HepG2 (cell line): ENCODE results near the gene MAT2A. TPM values are rescaled to one million over a fixed set of nuclear protein-coding genes. Genes with fewer than 3 reads are reported as not detected.

Source experiments
- ATAC-seq: fragments of 200-7000 bp; cut with Tn5 transposase; 3 replicates; pipeline ENCODE4 v1.9.1; 2020; ENCODE audit warnings: mild to moderate bottlenecking, moderate library complexity
- BruUV-seq: library from RNA; stranded (reverse); fragments of 400-500 nt; replicated peaks from 2 replicates; lab custom pipeline; 2021; lab: Mats Ljungman, UMichigan
- CTCF ChIA-PET: fragments of 300-600 bp; formaldehyde crosslinking; extraction: SDS; loops from one replicate; lab custom pipeline; 2021; ENCODE audit warnings: low total read pairs, inconsistent platforms, low intra/inter-chr PET ratio; lab: Yijun Ruan, JAX
- POLR2A ChIA-PET: fragments of 350-600 bp; sonication (Branson Sonifier 250); formaldehyde crosslinking; loops from one replicate; lab custom pipeline; 2020; ENCODE audit warnings: antibody characterized with exemption, inconsistent platforms; lab: Yijun Ruan, JAX
- DNase-seq: peaks from one replicate; pipeline ENCODE4 v3.0.0-alpha.2; 2015; ENCODE audit warnings: low spot score
- FAIRE-seq: peaks from 3 replicates; lab custom pipeline; 2011; peaks lifted over from hg19 to GRCh38; lab: Jason Lieb, UNC
- H2AFZ ChIP-seq: one replicate; pipeline ENCODE4 v1.6.1; 2011; ENCODE audit warnings: low read length, inconsistent platforms
- H3K27ac ChIP-seq: fragments of 300-600 bp; 3 replicates; pipeline ENCODE4 v1.8.0; 2011; ENCODE audit warnings: mixed run types, mild to moderate bottlenecking, mixed read lengths, low read length, inconsistent platforms; ENCODE audit not compliant: insufficient read depth; ENCODE audit errors: extremely low read length
- H3K27me3 ChIP-seq, 2 experiments: fragments of 200-600 bp in 1 of 2; 2 replicates in 1 of 2; 3 replicates in 1 of 2; pipeline versions ENCODE4 v1.6.0 to v1.8.0; 2011; ENCODE audit warnings: low read length in 2 of 2, mild to moderate bottlenecking in 2 of 2, moderate library complexity in 2 of 2, inconsistent platforms in 1 of 2; ENCODE audit not compliant: insufficient read depth in 2 of 2, control insufficient read depth in 1 of 2
- H3K36me3 ChIP-seq, 2 experiments: fragments of 200-600 bp in 1 of 2; replicated peaks in 1 of 2; 2 replicates in 1 of 2; 3 replicates in 1 of 2; pipeline versions ENCODE4 v1.5.1 to v1.8.0; 2011; ENCODE audit warnings: low read length in 2 of 2, inconsistent platforms in 1 of 2; ENCODE audit not compliant: insufficient read depth in 2 of 2, control insufficient read depth in 1 of 2
- H3K4me1 ChIP-seq: 2 replicates; pipeline ENCODE4 v1.5.1; 2012; ENCODE audit warnings: low read length, inconsistent platforms; ENCODE audit not compliant: insufficient read depth
- H3K4me2 ChIP-seq: 2 replicates; pipeline ENCODE4 v1.6.0; 2011; ENCODE audit warnings: low read depth, low read length, inconsistent platforms
- H3K4me3 ChIP-seq, 3 experiments: fragments of 200-600 bp in 1 of 3; sonication (generic), shearing (Covaris generic) in 1 of 3; replicated peaks in 1 of 3; 2 replicates each; pipeline ENCODE4 v1.5.1; 2011 to 2016; ENCODE audit warnings: low read length in 3 of 3, inconsistent platforms in 2 of 3, low read depth in 2 of 3, mild to moderate bottlenecking in 2 of 3, control low read depth in 1 of 3, mixed read lengths in 1 of 3; ENCODE audit not compliant: insufficient read depth in 1 of 3
- H3K79me2 ChIP-seq: one replicate; pipeline ENCODE4 v1.6.1; 2011; ENCODE audit warnings: low read length, inconsistent platforms; ENCODE audit not compliant: insufficient read depth
- H3K9ac ChIP-seq: 2 replicates; pipeline ENCODE4 v1.6.0; 2011; ENCODE audit warnings: mild to moderate bottlenecking, low read depth, low read length, inconsistent platforms; ENCODE audit not compliant: insufficient read depth
- H3K9me3 ChIP-seq: 2 replicates; pipeline ENCODE4 v1.5.1; 2012; ENCODE audit warnings: mild to moderate bottlenecking, low read length
- H4K20me1 ChIP-seq: 2 replicates; pipeline ENCODE4 v1.6.0; 2011; ENCODE audit warnings: inconsistent platforms, mild to moderate bottlenecking, low read length, moderate library complexity; ENCODE audit not compliant: insufficient read depth
- AGO1 ChIP-seq: fragments of 200-400 bp; formaldehyde crosslinking; IDR thresholded peaks from 2 replicates; pipeline ENCODE4 v1.6.1; 2017; ENCODE audit warnings: mild to moderate bottlenecking, low read depth, low read length, moderate library complexity; ENCODE audit not compliant: poor library complexity, severe bottlenecking
- ARNT2 ChIP-seq: sonication (generic); formaldehyde crosslinking; IDR thresholded peaks from 2 replicates; pipeline ENCODE4 v1.8.0; 2022; ENCODE audit warnings: mild to moderate bottlenecking, low read depth, missing genetic modification reagents, moderate library complexity
- CEBPB ChIP-seq: IDR thresholded peaks from 2 replicates; pipeline ENCODE4 v1.6.1; 2011; ENCODE audit warnings: low read depth, low read length, improper control_type of control experiment, borderline replicate concordance
- HOXA7 ChIP-seq: sonication (generic); formaldehyde crosslinking; IDR thresholded peaks from 2 replicates; pipeline ENCODE4 v1.8.1; 2022; ENCODE audit warnings: mild to moderate bottlenecking, missing genetic modification reagents, moderate library complexity
- MTF1 ChIP-seq: sonication (generic); formaldehyde crosslinking; IDR thresholded peaks from 2 replicates; pipeline ENCODE4 v1.5.0; 2020; ENCODE audit warnings: missing genetic modification reagents
- NR2F6 ChIP-seq, 2 experiments: IDR thresholded peaks; 2 replicates each; pipeline ENCODE4 v1.6.1; 2016; ENCODE audit warnings: antibody characterized with exemption in 1 of 2, mild to moderate bottlenecking in 1 of 2
- SIX1 ChIP-seq: sonication (generic); formaldehyde crosslinking; IDR thresholded peaks from 2 replicates; pipeline ENCODE4 v1.4.0; 2020; ENCODE audit warnings: missing genetic modification reagents, borderline replicate concordance
- TOPORS ChIP-seq: sonication (generic); formaldehyde crosslinking; IDR thresholded peaks from 2 replicates; pipeline ENCODE4 v1.8.0; 2023; ENCODE audit warnings: mild to moderate bottlenecking, missing genetic modification reagents
- YEATS4 ChIP-seq: sonication (generic); formaldehyde crosslinking; IDR thresholded peaks from 2 replicates; pipeline ENCODE4 v1.4.0; 2020; ENCODE audit warnings: missing genetic modification reagents, borderline replicate concordance
- ZKSCAN5 ChIP-seq: sonication (generic); formaldehyde crosslinking; IDR thresholded peaks from 2 replicates; pipeline ENCODE4 v1.5.1; 2020; ENCODE audit warnings: mild to moderate bottlenecking, missing genetic modification reagents
- WGBS: methylation state at CpG from one replicate; pipeline ENCODE4 v1.1.6; 2017; ENCODE audit warnings: low lambda C conversion rate; 5-methylcytosine and 5-hydroxymethylcytosine counted together
- in situ Hi-C: cut with HindIII; loops from 2 replicates; pipeline ENCODE4 v1.10.0; 2017; ENCODE audit warnings: low pct_unique_long_range_greater_than_20kb; ENCODE audit not compliant: extremely low pct_ligation_motif_present
- intact Hi-C: fragments of 100-400 bp; cut with micrococcal nuclease; formaldehyde crosslinking; loops from one replicate; pipeline ENCODE4 v1.10.0; 2022; ENCODE audit not compliant: unreplicated experiment
- polyA plus RNA-seq, 8 experiments: library from polyadenylated mRNA; depleted of rRNA in 3 of 8; stranded (reverse) in 7 of 8; unstranded in 1 of 8; fragments of >200 nt; fragmentation: Illumina TruSeq in 4 of 8; extraction: Trizol in 4 of 8; gene quantifications; 2 replicates each; pipeline versions ENCODE4 v1.2.1 to v1.2.3, GENCODE V29; 2011 to 2016; ENCODE audit warnings: low read depth in 4 of 8, missing spikeins in 1 of 8, mixed read lengths in 1 of 8; ENCODE audit not compliant: insufficient read depth in 1 of 8
- total RNA-seq, 5 experiments: library from RNA; depleted of rRNA; stranded (reverse); fragments of >200 nt; fragmentation: Illumina TruSeq; extraction: Trizol; gene quantifications; 2 replicates each; pipeline ENCODE4 v1.2.3, GENCODE V29; 2016; ENCODE audit warnings: low read depth in 1 of 5
- TF ChIP-seq, protein P1 (sequence below): sonication (generic); formaldehyde crosslinking; IDR thresholded peaks from 2 replicates; pipeline ENCODE4 v1.4.0; 2020; ENCODE audit warnings: missing genetic modification reagents; ENCODE audit errors: not compliant biosample characterization
- TF ChIP-seq, protein P2 (sequence below): sonication (generic); formaldehyde crosslinking; IDR thresholded peaks from 2 replicates; pipeline ENCODE4 v1.4.0; 2020; ENCODE audit warnings: low read depth, mild to moderate bottlenecking, missing genetic modification reagents
- TF ChIP-seq, protein P3 (sequence below): sonication (generic); formaldehyde crosslinking; IDR thresholded peaks from 2 replicates; pipeline ENCODE4 v1.4.0; 2020; ENCODE audit warnings: missing genetic modification reagents, borderline replicate concordance

MAT2A gene
- total and polyA plus RNA-seq, 2 of the 13 experiments (the other 11 are each of a cell fraction or from before 2014, with no cell fraction given) = 155 to 331 TPM

- H3K4me1 ChIP-seq = peaks cover 14% of the 10 kb centered on the region
- H3K4me2 ChIP-seq = no peak overlapping the region
- WGBS = 85% methylated on average over 3 of the region's 3 CpGs
- TF ChIP-seq ARNT2 (CRISPR knock-in tag) (no peak), ZKSCAN5 (CRISPR knock-in tag) (no peak), NR2F6 (IDR thresholded peaks at IDR 0.05) (no peak), NR2F6 (CRISPR knock-in tag; IDR thresholded peaks at IDR 0.05) (no peak), MTF1 (no peak), AGO1 (no peak), HOXA7 (CRISPR knock-in tag) (no peak), CEBPB (no peak), SIX1 (no peak), YEATS4 (CRISPR knock-in tag) (no peak), TOPORS (no peak)
- TF ChIP-seq, protein P1, sequence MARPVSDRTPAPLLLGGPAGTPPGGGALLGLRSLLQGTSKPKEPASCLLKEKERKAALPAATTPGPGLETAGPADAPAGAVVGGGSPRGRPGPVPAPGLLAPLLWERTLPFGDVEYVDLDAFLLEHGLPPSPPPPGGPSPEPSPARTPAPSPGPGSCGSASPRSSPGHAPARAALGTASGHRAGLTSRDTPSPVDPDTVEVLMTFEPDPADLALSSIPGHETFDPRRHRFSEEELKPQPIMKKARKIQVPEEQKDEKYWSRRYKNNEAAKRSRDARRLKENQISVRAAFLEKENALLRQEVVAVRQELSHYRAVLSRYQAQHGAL (CRISPR knock-in tag) = no peak
- TF ChIP-seq, protein P2, sequence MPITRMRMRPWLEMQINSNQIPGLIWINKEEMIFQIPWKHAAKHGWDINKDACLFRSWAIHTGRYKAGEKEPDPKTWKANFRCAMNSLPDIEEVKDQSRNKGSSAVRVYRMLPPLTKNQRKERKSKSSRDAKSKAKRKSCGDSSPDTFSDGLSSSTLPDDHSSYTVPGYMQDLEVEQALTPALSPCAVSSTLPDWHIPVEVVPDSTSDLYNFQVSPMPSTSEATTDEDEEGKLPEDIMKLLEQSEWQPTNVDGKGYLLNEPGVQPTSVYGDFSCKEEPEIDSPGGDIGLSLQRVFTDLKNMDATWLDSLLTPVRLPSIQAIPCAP (CRISPR knock-in tag) = no peak
- TF ChIP-seq, protein P3, sequence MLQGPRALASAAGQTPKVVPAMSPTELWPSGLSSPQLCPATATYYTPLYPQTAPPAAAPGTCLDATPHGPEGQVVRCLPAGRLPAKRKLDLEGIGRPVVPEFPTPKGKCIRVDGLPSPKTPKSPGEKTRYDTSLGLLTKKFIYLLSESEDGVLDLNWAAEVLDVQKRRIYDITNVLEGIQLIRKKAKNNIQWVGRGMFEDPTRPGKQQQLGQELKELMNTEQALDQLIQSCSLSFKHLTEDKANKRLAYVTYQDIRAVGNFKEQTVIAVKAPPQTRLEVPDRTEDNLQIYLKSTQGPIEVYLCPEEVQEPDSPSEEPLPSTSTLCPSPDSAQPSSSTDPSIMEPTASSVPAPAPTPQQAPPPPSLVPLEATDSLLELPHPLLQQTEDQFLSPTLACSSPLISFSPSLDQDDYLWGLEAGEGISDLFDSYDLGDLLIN (CRISPR knock-in tag) = no peak
- H3K9me3 ChIP-seq = no peaks in the 10 kb centered on the region
- no peak overlapping the region for H3K9ac ChIP-seq
- H3K79me2 ChIP-seq = peaks cover 15% of the 10 kb centered on the region
- in situ Hi-C loops (no loop called here), intact Hi-C loops (no loop called here)
- no peaks in the 10 kb centered on the region for H4K20me1 ChIP-seq
- no peak overlapping the region for H3K27ac ChIP-seq
- H3K27me3 ChIP-seq = no peaks in the 10 kb centered on the region; a peak in 1 of 5 replicates
- ATAC-seq (no peak), FAIRE-seq (no peak), DNase-seq (no peak)
- BruUV-seq = no TSS peak
- H3K4me3 ChIP-seq = no peak overlapping the region
- POLR2A ChIA-PET = interaction anchor here (0.8 to 1.9 kb wide), 3 partner anchors 12 to 115 kb away, joined by 3 to 6 read pairs (median 4); partner anchors contain the start of gene SH2D6
- CTCF ChIA-PET = no interaction called here
- H3K36me3 ChIP-seq = no peaks in the 10 kb centered on the region
- H2AFZ ChIP-seq = no peak overlapping the region
Measured at GRCh38 chr2:85534099-85534498, 4.9 kb upstream of the MAT2A start.
